ENCODE results near the gene ZNF385B. TPM values are rescaled to one million over a fixed set of nuclear protein-coding genes. Genes with fewer than 3 reads are reported as not detected.

The ZNF385B gene
- total RNA-seq, 2 experiments from 2014 or later: 113 to 178 TPM

- Histone ChIP-seq H3K9me3 (ENCODE audit: low read length) (no peaks in the 10 kb centered on the region), H3K27ac (ENCODE audit: low read depth, low read length, poor library complexity, severe bottlenecking) (no peak overlapping the region), H2AFZ (ENCODE audit: low read length) (no peak overlapping the region), H3K4me2 (ENCODE audit: low read length) (no peak overlapping the region), H3K79me2 (ENCODE audit: insufficient read depth, low read depth, low read length) (peaks cover 10% of the 10 kb centered on the region; the same call in 1 of the 2 replicates), H3K36me3 (ENCODE audit: insufficient read depth, low read length) (peaks cover 44% of the 10 kb centered on the region), H4K20me1 (ENCODE audit: insufficient read depth, low read length) (no peaks in the 10 kb centered on the region), H3K9me2 (ENCODE audit: insufficient read depth, low read length) (no peaks in the 10 kb centered on the region), H3K4me1 (ENCODE audit: insufficient read depth, low read length, poor library complexity, severe bottlenecking) (no peaks in the 10 kb centered on the region), H3K4me3 (ENCODE audit: low read depth, low read length, poor library complexity, severe bottlenecking) (no peak overlapping the region)
- TSS peak; percentile 11 for BruUV-seq (replicated peaks)
- ChIA-PET POLR2A (no interaction called here), CTCF (ENCODE audit: unreplicated experiment) (no interaction called here)
- intact Hi-C loops (cut with micrococcal nuclease; ENCODE audit: unreplicated experiment): loop anchor here (5.0 to 10.0 kb wide), 2 partner anchors 184 to 329 kb away; no protein-coding TSS in a partner anchor
- no peak for TF ChIP-seq EZH2phosphoT487 (IDR thresholded peaks at IDR 0.05; ENCODE audit: borderline replicate concordance, low read depth, low read length)
- TF ChIP-seq CTCF (conservative IDR thresholded peaks at IDR 0.05; ENCODE audit: low read length): peak; percentile 88
- DNase-seq (ENCODE audit: low spot score): peak; percentile 31
These were observed 110.1 kb downstream of the ZNF385B start for GRCh38 chr2:179751163-179751809.

- Histone ChIP-seq H3K36me3 (ENCODE audit: insufficient read depth, low read length) (peaks cover 64% of the 10 kb centered on the region), H4K20me1 (ENCODE audit: insufficient read depth, low read length) (no peaks in the 10 kb centered on the region), H2AFZ (ENCODE audit: low read length) (no peak overlapping the region), H3K4me2 (ENCODE audit: low read length) (no peak overlapping the region), H3K4me3 (ENCODE audit: low read depth, low read length, poor library complexity, severe bottlenecking) (no peak overlapping the region), H3K27ac (ENCODE audit: low read depth, low read length, poor library complexity, severe bottlenecking) (no peak overlapping the region), H3K9me2 (ENCODE audit: insufficient read depth, low read length) (no peaks in the 10 kb centered on the region), H3K4me1 (ENCODE audit: insufficient read depth, low read length, poor library complexity, severe bottlenecking) (no peaks in the 10 kb centered on the region), H3K79me2 (ENCODE audit: insufficient read depth, low read depth, low read length) (peaks cover 13% of the 10 kb centered on the region; the same call in 1 of the 2 replicates), H3K9me3 (ENCODE audit: low read length) (no peaks in the 10 kb centered on the region)
- CTCF ChIA-PET (ENCODE audit: unreplicated experiment): no interaction called here
- POLR2A ChIA-PET: no interaction called here
- intact Hi-C loops (cut with micrococcal nuclease; ENCODE audit: unreplicated experiment): no loop called here
- DNase-seq (ENCODE audit: low spot score): no peak
- no peak for TF ChIP-seq CTCF (conservative IDR thresholded peaks at IDR 0.05; ENCODE audit: low read length)
- no peak for TF ChIP-seq EZH2phosphoT487 (IDR thresholded peaks at IDR 0.05; ENCODE audit: borderline replicate concordance, low read depth, low read length)
- no TSS peak for BruUV-seq (replicated peaks)
These were observed 112.2 kb downstream of the ZNF385B start for GRCh38 chr2:179749210-179749609.

- peaks cover 28% of the 10 kb centered on the region; the same call in 1 of the 2 replicates for H3K79me2 ChIP-seq (ENCODE audit: insufficient read depth, low read depth, low read length)
- H3K9me2 ChIP-seq (ENCODE audit: insufficient read depth, low read length): no peaks in the 10 kb centered on the region
- H3K27ac ChIP-seq (ENCODE audit: low read depth, low read length, poor library complexity, severe bottlenecking): no peak overlapping the region
- intact Hi-C loops (cut with micrococcal nuclease; ENCODE audit: unreplicated experiment): no loop called here
- TF ChIP-seq EZH2phosphoT487 (IDR thresholded peaks at IDR 0.05; ENCODE audit: borderline replicate concordance, low read depth, low read length) (no peak), CTCF (conservative IDR thresholded peaks at IDR 0.05; ENCODE audit: low read length) (no peak)
- POLR2A ChIA-PET: interaction anchor here (0.5 to 1.4 kb wide), 3 partner anchors 12 to 127 kb away, joined by 3 read pairs; no protein-coding TSS in a partner anchor
- H2AFZ ChIP-seq (ENCODE audit: low read length): no peak overlapping the region
- no peak overlapping the region for H3K4me2 ChIP-seq (ENCODE audit: low read length)
- no peak overlapping the region for H3K4me3 ChIP-seq (ENCODE audit: low read depth, low read length, poor library complexity, severe bottlenecking)
- H4K20me1 ChIP-seq (ENCODE audit: insufficient read depth, low read length): no peaks in the 10 kb centered on the region
- no peaks in the 10 kb centered on the region for H3K4me1 ChIP-seq (ENCODE audit: insufficient read depth, low read length, poor library complexity, severe bottlenecking)
- CTCF ChIA-PET (ENCODE audit: unreplicated experiment): no interaction called here
- no peak for DNase-seq (ENCODE audit: low spot score)
- no peaks in the 10 kb centered on the region for H3K9me3 ChIP-seq (ENCODE audit: low read length)
- H3K36me3 ChIP-seq (ENCODE audit: insufficient read depth, low read length): peaks cover 69% of the 10 kb centered on the region
- no TSS peak for BruUV-seq (replicated peaks)
These were observed 114.4 kb downstream of the ZNF385B start for GRCh38 chr2:179746981-179747380.

All from OCI-LY7 (cell line).